ENCODE results near the gene TMCO1.
A peak's percentile ranks its signal among the peaks of the same experiment; 100 is the strongest.
"Not testable (repeated sequence)": the region's sequence is repeated elsewhere in the genome, so short reads cannot be mapped to it uniquely, and the experiment has no call there.

The TMCO1 gene

GRCh38 chr1:165683848-165684485, 84.7 kb downstream of the TMCO1 start:
- Histone ChIP-seq H3K27me3 (ENCODE audit: control insufficient read depth in 1 of 2, insufficient read depth in 1 of 2, low read length in 2 of 2) (no peaks in the 10 kb centered on the region), H3K9me3 (ENCODE audit: control insufficient read depth, low read length) (no peaks in the 10 kb centered on the region), H3K14ac (ENCODE audit: low read length in 2 of 2) (no peak overlapping the region), H4K91ac (ENCODE audit: low read length) (no peak overlapping the region), H4K8ac (ENCODE audit: low read length) (no peak overlapping the region), H3K4ac (ENCODE audit: low read depth in 1 of 2, low read length in 2 of 2) (no peak overlapping the region), H3K23ac (ENCODE audit: low read length in 2 of 2) (no peak overlapping the region), H3K4me3 (ENCODE audit: insufficient read depth in 1 of 2, low read depth in 1 of 2, low read length in 2 of 2) (no peak overlapping the region), H3K9ac (ENCODE audit: low read length) (no peak overlapping the region), H2BK12ac (ENCODE audit: low read length in 2 of 2) (no peak overlapping the region), H2BK120ac (ENCODE audit: low read depth, low read length) (no peak overlapping the region), H3K4me1 (ENCODE audit: control insufficient read depth, insufficient read depth, low read depth, low read length) (no peaks in the 10 kb centered on the region), H3K18ac (ENCODE audit: low read depth in 1 of 2, low read length in 2 of 2) (no peak overlapping the region), H2AK5ac (ENCODE audit: low read length, severe bottlenecking) (no peak overlapping the region), H3K4me2 (ENCODE audit: low read length, poor library complexity, severe bottlenecking) (no peak overlapping the region), H3K36me3 (ENCODE audit: control insufficient read depth in 1 of 2, insufficient read depth in 2 of 2, low read depth in 1 of 2, low read length in 2 of 2) (peaks cover 12 to 90% of the 10 kb centered on the region in 2 experiments), H3K27ac (ENCODE audit: low read length, poor library complexity, severe bottlenecking) (no peak overlapping the region), H2AFZ (ENCODE audit: low read depth, low read length) (no peak overlapping the region), H2BK15ac (ENCODE audit: low read depth, poor library complexity, severe bottlenecking) (no peak overlapping the region), H2BK5ac (ENCODE audit: low read depth, low read length, poor library complexity, severe bottlenecking) (no peak overlapping the region), H3K79me1 (replicated peaks; ENCODE audit: low read length, poor library complexity, severe bottlenecking) (peaks cover 32% of the 10 kb centered on the region)
- peak; percentile 18 for DNase-seq
- no CpG with 5 or more reads among the region's 1 CpG for WGBS

DNA sequence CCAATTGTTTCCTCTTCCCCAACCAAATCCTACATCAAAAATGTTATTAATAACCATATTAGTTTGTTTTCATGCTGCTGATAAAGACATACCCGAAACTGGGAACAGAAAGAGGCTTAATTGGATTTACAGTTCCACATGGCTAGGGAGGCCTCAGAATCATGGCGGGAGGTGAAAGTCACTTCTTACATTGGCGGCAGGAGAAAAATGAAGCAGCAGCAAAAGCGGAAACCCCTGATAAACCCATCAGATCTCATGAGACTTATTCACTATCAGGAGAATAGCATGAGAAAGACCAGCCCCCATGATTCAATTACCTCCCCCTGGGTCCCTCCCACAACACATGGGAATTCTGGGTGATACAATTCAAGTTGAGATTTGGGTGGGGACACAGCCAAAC, 87.9 kb downstream of the TMCO1 start:
- not testable (repeated sequence) for H3K4me3 ChIP-seq (ENCODE audit: insufficient read depth in 1 of 2, low read depth in 1 of 2, low read length in 2 of 2); H3K18ac ChIP-seq (ENCODE audit: low read depth in 1 of 2, low read length in 2 of 2); H2BK120ac ChIP-seq (ENCODE audit: low read depth, low read length); H2BK5ac ChIP-seq (ENCODE audit: low read depth, low read length, poor library complexity, severe bottlenecking); H3K23ac ChIP-seq (ENCODE audit: low read length in 2 of 2); H4K8ac ChIP-seq (ENCODE audit: low read length); H3K4me1 ChIP-seq (ENCODE audit: control insufficient read depth, insufficient read depth, low read depth, low read length); H3K27ac ChIP-seq (ENCODE audit: low read length, poor library complexity, severe bottlenecking); H3K27me3 ChIP-seq (ENCODE audit: control insufficient read depth in 1 of 2, insufficient read depth in 1 of 2, low read length in 2 of 2); H3K14ac ChIP-seq (ENCODE audit: low read length in 2 of 2); H2BK15ac ChIP-seq (ENCODE audit: low read depth, poor library complexity, severe bottlenecking); H3K4ac ChIP-seq (ENCODE audit: low read depth in 1 of 2, low read length in 2 of 2); H3K4me2 ChIP-seq (ENCODE audit: low read length, poor library complexity, severe bottlenecking); H2BK12ac ChIP-seq (ENCODE audit: low read length in 2 of 2); H3K9me3 ChIP-seq (ENCODE audit: control insufficient read depth, low read length); H2AK5ac ChIP-seq (ENCODE audit: low read length, severe bottlenecking); H3K9ac ChIP-seq (ENCODE audit: low read length); DNase-seq; H4K91ac ChIP-seq (ENCODE audit: low read length); H2AFZ ChIP-seq (ENCODE audit: low read depth, low read length)
- 90% methylated on average over 4 of the region's 4 CpGs for WGBS
- peaks cover 12 to 86% of the 10 kb centered on the region in 2 experiments for H3K36me3 ChIP-seq (ENCODE audit: control insufficient read depth in 1 of 2, insufficient read depth in 2 of 2, low read depth in 1 of 2, low read length in 2 of 2)
- H3K79me1 ChIP-seq (replicated peaks; ENCODE audit: low read length, poor library complexity, severe bottlenecking) = peaks cover 25% of the 10 kb centered on the region

DNA sequence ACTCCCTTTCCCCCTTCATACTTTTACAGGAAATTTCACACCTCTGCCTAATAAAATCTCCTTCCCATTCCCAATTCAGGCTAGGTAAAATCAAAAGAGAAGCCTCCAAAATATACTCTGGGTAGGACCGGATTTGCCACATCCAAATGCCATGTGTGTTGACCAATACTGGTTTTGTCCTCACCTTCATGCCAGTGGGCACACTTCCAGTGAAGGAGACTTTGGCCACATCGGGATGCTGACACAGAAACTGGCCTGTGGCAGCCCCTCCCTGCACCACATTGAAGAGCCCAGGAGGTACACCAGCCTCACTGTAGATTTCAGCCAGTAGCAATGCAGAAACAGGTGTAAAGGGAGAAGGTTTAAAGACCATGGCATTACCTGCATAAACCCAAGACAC, 88.4 kb downstream of the TMCO1 start:
- H2BK120ac ChIP-seq (ENCODE audit: low read depth, low read length) = no peak overlapping the region
- no peak overlapping the region for H3K23ac ChIP-seq (ENCODE audit: low read length in 2 of 2)
- WGBS = 95% methylated on average over 2 of the region's 2 CpGs

DNA sequence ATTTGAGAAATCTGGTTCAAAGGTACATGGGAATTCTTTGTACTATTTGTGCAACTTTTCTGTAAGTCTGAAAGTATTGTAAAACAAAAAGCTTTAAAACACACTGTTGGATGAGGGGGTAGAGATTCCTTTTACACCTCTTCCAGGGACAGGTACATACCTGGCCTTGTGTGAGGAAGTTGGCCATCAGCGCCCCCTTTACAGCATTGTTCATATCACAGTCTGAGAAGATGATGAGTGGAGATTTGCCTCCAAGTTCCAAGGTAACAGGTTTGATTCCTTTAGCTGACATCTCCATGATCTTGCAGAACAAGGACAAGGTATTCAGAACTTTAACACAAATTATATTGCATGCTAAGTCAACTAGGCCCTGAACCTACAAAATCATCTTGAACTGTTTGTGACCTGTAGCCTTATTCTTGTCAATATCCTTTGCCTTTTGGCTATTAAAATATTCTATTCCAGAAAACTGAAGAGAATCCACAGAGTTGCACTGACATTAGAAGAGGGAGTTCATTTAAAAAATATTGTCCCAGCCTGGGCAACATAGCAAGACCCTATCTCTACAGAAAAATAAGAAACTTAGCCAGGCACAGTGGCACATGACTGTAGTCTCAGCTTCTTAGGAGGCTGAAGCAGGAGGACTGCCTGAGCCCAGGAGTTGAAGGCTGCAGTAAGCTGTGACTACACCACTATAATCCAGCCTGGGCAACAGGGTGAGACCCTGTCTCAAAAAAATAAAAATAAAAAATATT, 89.2 kb downstream of the TMCO1 start:
- H2BK5ac ChIP-seq (ENCODE audit: low read depth, low read length, poor library complexity, severe bottlenecking) = no peak overlapping the region
- no peak overlapping the region for H3K4me3 ChIP-seq (ENCODE audit: insufficient read depth in 1 of 2, low read depth in 1 of 2, low read length in 2 of 2)
- H2BK12ac ChIP-seq (ENCODE audit: low read length in 2 of 2) = no peak overlapping the region
- no peak overlapping the region for H3K4ac ChIP-seq (ENCODE audit: low read depth in 1 of 2, low read length in 2 of 2)
- no peaks in the 10 kb centered on the region for H3K9me3 ChIP-seq (ENCODE audit: control insufficient read depth, low read length)
- no peaks in the 10 kb centered on the region for H3K4me1 ChIP-seq (ENCODE audit: control insufficient read depth, insufficient read depth, low read depth, low read length)
- no peak overlapping the region for H2AK5ac ChIP-seq (ENCODE audit: low read length, severe bottlenecking)
- peaks cover 24% of the 10 kb centered on the region for H3K79me1 ChIP-seq (replicated peaks; ENCODE audit: low read length, poor library complexity, severe bottlenecking)
- no peak overlapping the region for H3K23ac ChIP-seq (ENCODE audit: low read length in 2 of 2)
- H3K14ac ChIP-seq (ENCODE audit: low read length in 2 of 2) = no peak overlapping the region
- no peaks in the 10 kb centered on the region for H3K27me3 ChIP-seq (ENCODE audit: control insufficient read depth in 1 of 2, insufficient read depth in 1 of 2, low read length in 2 of 2)
- no peak overlapping the region for H3K27ac ChIP-seq (ENCODE audit: low read length, poor library complexity, severe bottlenecking)
- no peak overlapping the region for H3K9ac ChIP-seq (ENCODE audit: low read length)
- no peak for DNase-seq
- no peak overlapping the region for H2BK15ac ChIP-seq (ENCODE audit: low read depth, poor library complexity, severe bottlenecking)
- H4K91ac ChIP-seq (ENCODE audit: low read length) = no peak overlapping the region
- no peak overlapping the region for H2AFZ ChIP-seq (ENCODE audit: low read depth, low read length)
- H3K18ac ChIP-seq (ENCODE audit: low read depth in 1 of 2, low read length in 2 of 2) = no peak overlapping the region
- no peak overlapping the region for H4K8ac ChIP-seq (ENCODE audit: low read length)
- WGBS = 100% methylated on average over 1 of the region's 1 CpG
- no peak overlapping the region for H3K4me2 ChIP-seq (ENCODE audit: low read length, poor library complexity, severe bottlenecking)
- H2BK120ac ChIP-seq (ENCODE audit: low read depth, low read length) = no peak overlapping the region
- H3K36me3 ChIP-seq (ENCODE audit: control insufficient read depth in 1 of 2, insufficient read depth in 2 of 2, low read depth in 1 of 2, low read length in 2 of 2) = peaks cover 15 to 83% of the 10 kb centered on the region in 2 experiments

More for the DNA sequence above, 88.4 kb downstream of the TMCO1 start:
- Histone ChIP-seq H2BK12ac (ENCODE audit: low read length in 2 of 2) (no peak overlapping the region), H4K91ac (ENCODE audit: low read length) (no peak overlapping the region), H3K36me3 (ENCODE audit: control insufficient read depth in 1 of 2, insufficient read depth in 2 of 2, low read depth in 1 of 2, low read length in 2 of 2) (peaks cover 12 to 86% of the 10 kb centered on the region in 2 experiments), H3K27me3 (ENCODE audit: control insufficient read depth in 1 of 2, insufficient read depth in 1 of 2, low read length in 2 of 2) (no peaks in the 10 kb centered on the region), H3K4me3 (ENCODE audit: insufficient read depth in 1 of 2, low read depth in 1 of 2, low read length in 2 of 2) (no peak overlapping the region), H2BK5ac (ENCODE audit: low read depth, low read length, poor library complexity, severe bottlenecking) (no peak overlapping the region), H2AK5ac (ENCODE audit: low read length, severe bottlenecking) (no peak overlapping the region), H2AFZ (ENCODE audit: low read depth, low read length) (no peak overlapping the region), H2BK15ac (ENCODE audit: low read depth, poor library complexity, severe bottlenecking) (no peak overlapping the region), H3K9me3 (ENCODE audit: control insufficient read depth, low read length) (no peaks in the 10 kb centered on the region), H3K79me1 (replicated peaks; ENCODE audit: low read length, poor library complexity, severe bottlenecking) (peaks cover 22% of the 10 kb centered on the region), H3K14ac (ENCODE audit: low read length in 2 of 2) (no peak overlapping the region), H3K4me2 (ENCODE audit: low read length, poor library complexity, severe bottlenecking) (no peak overlapping the region), H3K4me1 (ENCODE audit: control insufficient read depth, insufficient read depth, low read depth, low read length) (no peaks in the 10 kb centered on the region), H3K18ac (ENCODE audit: low read depth in 1 of 2, low read length in 2 of 2) (no peak overlapping the region), H4K8ac (ENCODE audit: low read length) (no peak overlapping the region), H3K4ac (ENCODE audit: low read depth in 1 of 2, low read length in 2 of 2) (no peak overlapping the region), H3K9ac (ENCODE audit: low read length) (no peak overlapping the region), H3K27ac (ENCODE audit: low read length, poor library complexity, severe bottlenecking) (no peak overlapping the region)
- DNase-seq = no peak

All from mesenchymal stem cell (in vitro differentiated cells and primary cell).